PC-9 (cell line): ENCODE data around the gene PIK3R1. TPM values are rescaled to one million over a fixed set of nuclear protein-coding genes. Genes with fewer than 3 reads are reported as not detected.

Experiments used
- BruUV-seq: library from RNA; stranded (reverse); fragments of 400-500 nt; replicated peaks from 2 replicates; lab custom pipeline; 2021; lab: Mats Ljungman, UMichigan
- CTCF ChIA-PET: fragments of 300-600 bp; sonication (Branson Sonifier 250); formaldehyde crosslinking; loops from one replicate; lab custom pipeline; 2022; ENCODE audit warnings: antibody characterized with exemption; lab: Charles Lee
- POLR2A ChIA-PET: fragments of 300-600 bp; sonication (Branson Sonifier 250); formaldehyde crosslinking; loops from one replicate; lab custom pipeline; 2022; ENCODE audit warnings: antibody characterized with exemption; ENCODE audit not compliant: unreplicated experiment; lab: Charles Lee
- DNase-seq, 2 experiments: peaks; one replicate each; pipeline versions ENCODE4 v3.0.0 to v3.0.0-alpha.2; 2015 to 2022; ENCODE audit warnings: mixed read lengths in 1 of 2
- H2AFZ ChIP-seq: fragments of 200-600 bp; sonication (generic); 2 replicates; pipeline ENCODE4 v1.8.1; 2017; ENCODE audit warnings: antibody characterized with exemption
- H3F3A ChIP-seq: fragments of 200-600 bp; sonication (generic); 2 replicates; pipeline ENCODE4 v1.8.1; 2017; ENCODE audit warnings: antibody characterized with exemption, mild to moderate bottlenecking, low read depth; ENCODE audit not compliant: insufficient read depth
- H3K27ac ChIP-seq: fragments of 200-600 bp; sonication (generic); 2 replicates; pipeline ENCODE4 v1.6.1; 2016; ENCODE audit warnings: mixed run types
- H3K27me3 ChIP-seq: fragments of 200-600 bp; sonication (generic); 2 replicates; pipeline ENCODE4 v1.6.1; 2016; ENCODE audit warnings: low read depth, mixed run types; ENCODE audit not compliant: insufficient read depth
- H3K36me3 ChIP-seq: fragments of 200-600 bp; sonication (generic); 2 replicates; pipeline ENCODE4 v1.6.1; 2016; ENCODE audit warnings: low read depth, mixed run types
- H3K4me1 ChIP-seq: fragments of 200-600 bp; sonication (generic); replicated peaks from 2 replicates; pipeline ENCODE4 v1.6.1; 2016; ENCODE audit warnings: mixed run types; ENCODE audit not compliant: insufficient read depth
- H3K4me2 ChIP-seq: fragments of 200-600 bp; sonication (generic); 2 replicates; pipeline ENCODE4 v1.6.1; 2017; ENCODE audit warnings: mixed run types
- H3K4me3 ChIP-seq: fragments of 200-600 bp; sonication (generic); 2 replicates; pipeline ENCODE4 v1.6.1; 2016; ENCODE audit warnings: mixed run types
- H3K79me2 ChIP-seq: fragments of 200-600 bp; sonication (generic); 2 replicates; pipeline ENCODE4 v1.6.1; 2017; ENCODE audit warnings: low read depth, mixed run types
- H3K9me2 ChIP-seq: fragments of 200-600 bp; sonication (generic); 2 replicates; pipeline ENCODE4 v1.8.1; 2017; ENCODE audit warnings: mild to moderate bottlenecking; ENCODE audit not compliant: insufficient read depth
- H3K9me3 ChIP-seq: fragments of 200-600 bp; sonication (generic); 2 replicates; pipeline ENCODE4 v1.8.1; 2016; ENCODE audit warnings: low read depth; ENCODE audit not compliant: insufficient read depth
- H4K20me1 ChIP-seq: fragments of 200-600 bp; sonication (generic); 2 replicates; pipeline ENCODE4 v1.8.1; 2017; ENCODE audit not compliant: insufficient read depth
- CTCF ChIP-seq: fragments of 200-600 bp; sonication (generic); conservative IDR thresholded peaks from 2 replicates; pipeline ENCODE4 v1.6.1; 2017; ENCODE audit warnings: mixed run types, antibody characterized with exemption, mild to moderate bottlenecking, moderate library complexity
- EZH2 ChIP-seq: fragments of 200-600 bp; sonication (generic); IDR thresholded peaks from 2 replicates; pipeline ENCODE4 v1.8.0; 2017; ENCODE audit warnings: antibody characterized with exemption, low read depth
- intact Hi-C: fragments of 100-400 bp; cut with micrococcal nuclease; formaldehyde crosslinking; loops from one replicate; pipeline ENCODE4 v1.10.0; 2022; ENCODE audit not compliant: unreplicated experiment
- total RNA-seq: library from RNA; stranded (reverse); gene quantifications from 2 replicates; pipeline ENCODE4 v1.2.3, GENCODE V29; 2021

The PIK3R1 gene
- total RNA-seq, 1 experiment from 2014 or later = 15.9 TPM

- no peaks in the 10 kb centered on the region for H3K9me2 ChIP-seq
- H3F3A ChIP-seq = no peaks in the 10 kb centered on the region
- POLR2A ChIA-PET = no interaction called here
- TF ChIP-seq CTCF (no peak), EZH2 (no peak)
- CTCF ChIA-PET = no interaction called here
- H3K27me3 ChIP-seq = no peaks in the 10 kb centered on the region
- H3K4me2 ChIP-seq = no peak overlapping the region
- no peaks in the 10 kb centered on the region for H4K20me1 ChIP-seq
- H3K4me1 ChIP-seq = peaks cover 11% of the 10 kb centered on the region; the same call in 1 of the 2 replicates
- DNase-seq = no peak
- no peak overlapping the region for H3K4me3 ChIP-seq
- no peak overlapping the region for H3K27ac ChIP-seq
- intact Hi-C loops = no loop called here
- no peaks in the 10 kb centered on the region; the same call in 1 of the 2 replicates for H3K9me3 ChIP-seq
- H2AFZ ChIP-seq = no peak overlapping the region
- no TSS peak for BruUV-seq
- no peaks in the 10 kb centered on the region for H3K36me3 ChIP-seq
- H3K79me2 ChIP-seq = no peaks in the 10 kb centered on the region
Measured at GRCh38 chr5:68304421-68305052, 89.0 kb downstream of the PIK3R1 start.

GRCh38 chr5:68305223-68305870 lies 89.8 kb downstream of the PIK3R1 start:
- H3K27ac ChIP-seq = no peak overlapping the region
- BruUV-seq = no TSS peak
- no peak overlapping the region for H3K4me3 ChIP-seq
- H3F3A ChIP-seq = no peaks in the 10 kb centered on the region
- no peaks in the 10 kb centered on the region for H3K9me2 ChIP-seq
- ChIA-PET CTCF (no interaction called here), POLR2A (interaction anchor here (0.6 kb wide), 1 partner anchor 488 kb away, joined by 4 read pairs; no protein-coding TSS in a partner anchor)
- H3K36me3 ChIP-seq = no peaks in the 10 kb centered on the region
- TF ChIP-seq EZH2 (no peak), CTCF (no peak)
- intact Hi-C loops = no loop called here
- H2AFZ ChIP-seq = no peak overlapping the region
- no peaks in the 10 kb centered on the region for H3K79me2 ChIP-seq
- H3K27me3 ChIP-seq = no peaks in the 10 kb centered on the region
- H3K4me1 ChIP-seq = peaks cover 11% of the 10 kb centered on the region; the same call in 1 of the 2 replicates
- H4K20me1 ChIP-seq = no peaks in the 10 kb centered on the region
- no peak for DNase-seq
- no peaks in the 10 kb centered on the region; the same call in 1 of the 2 replicates for H3K9me3 ChIP-seq
- no peak overlapping the region for H3K4me2 ChIP-seq

- H4K20me1 ChIP-seq = no peaks in the 10 kb centered on the region
- ChIA-PET CTCF (interaction anchor here (1.0 kb wide), 1 partner anchor 89 kb away, joined by 4 read pairs; no protein-coding TSS in a partner anchor), POLR2A (no interaction called here)
- no peaks in the 10 kb centered on the region; the same call in 1 of the 2 replicates for H3K9me3 ChIP-seq
- no peaks in the 10 kb centered on the region for H3K9me2 ChIP-seq
- BruUV-seq = no TSS peak
- DNase-seq = no peak
- H3K79me2 ChIP-seq = no peaks in the 10 kb centered on the region
- no peak overlapping the region for H3K27ac ChIP-seq
- intact Hi-C loops = no loop called here
- no peaks in the 10 kb centered on the region for H3K27me3 ChIP-seq
- no peak overlapping the region for H3K4me3 ChIP-seq
- no peaks in the 10 kb centered on the region for H3F3A ChIP-seq
- no peaks in the 10 kb centered on the region for H3K36me3 ChIP-seq
- H3K4me2 ChIP-seq = no peak overlapping the region
- H3K4me1 ChIP-seq = peaks cover 11% of the 10 kb centered on the region; the same call in 1 of the 2 replicates
- TF ChIP-seq CTCF (no peak), EZH2 (no peak)
- no peak overlapping the region for H2AFZ ChIP-seq
Measured at GRCh38 chr5:68306361-68307014, 90.9 kb downstream of the PIK3R1 start.
